ENCODE data around the gene PPP4R2. TPM values are rescaled to one million over a fixed set of nuclear protein-coding genes. Genes with fewer than 3 reads are reported as not detected.
A peak's percentile ranks its signal among the peaks of the same experiment; 100 is the strongest.

PPP4R2 gene
- total and polyA plus RNA-seq, 9 of the 15 experiments (the other 6 are each of a cell fraction or from before 2014, with no cell fraction given) = 11.0 to 49.6 (median 31.6) TPM

DNA sequence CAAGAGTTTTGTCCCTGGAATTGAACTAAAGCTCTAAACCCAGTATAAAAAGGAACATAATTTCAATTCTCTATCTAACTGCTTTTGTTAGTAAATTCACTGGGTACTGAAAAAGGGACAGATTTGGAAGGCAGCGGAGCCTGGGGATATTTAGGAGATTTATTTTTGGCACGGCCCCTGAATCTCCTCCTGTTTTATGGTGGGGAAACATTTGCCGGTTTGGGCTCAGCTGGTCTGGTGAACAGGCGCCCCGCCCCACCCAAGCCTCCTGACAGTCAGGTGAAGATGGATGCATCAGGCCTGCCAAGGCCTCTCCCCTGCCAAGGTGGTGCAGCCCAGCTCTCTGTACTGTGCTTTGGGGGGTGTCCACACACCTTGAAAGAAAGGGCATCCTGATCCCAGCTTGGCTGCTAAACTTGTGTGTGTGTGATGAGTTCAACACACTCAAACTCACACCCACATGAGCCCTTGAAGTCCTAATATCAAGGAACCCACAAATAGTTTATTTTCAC, 111.1 kb downstream of the PPP4R2 start (continued):
- TF ChIP-seq ZNF175 (CRISPR knock-in tag; IDR thresholded peaks at IDR 0.05; ENCODE audit: low read depth) (no peak), ZNF282 (CRISPR knock-in tag; IDR thresholded peaks at IDR 0.05) (no peak), ESRRB (CRISPR knock-in tag; IDR thresholded peaks at IDR 0.05; ENCODE audit: borderline replicate concordance) (no peak), ZNF146 (CRISPR knock-in tag; IDR thresholded peaks at IDR 0.05; ENCODE audit: unreplicated experiment) (no peak)
- TF ChIP-seq, protein P1, sequence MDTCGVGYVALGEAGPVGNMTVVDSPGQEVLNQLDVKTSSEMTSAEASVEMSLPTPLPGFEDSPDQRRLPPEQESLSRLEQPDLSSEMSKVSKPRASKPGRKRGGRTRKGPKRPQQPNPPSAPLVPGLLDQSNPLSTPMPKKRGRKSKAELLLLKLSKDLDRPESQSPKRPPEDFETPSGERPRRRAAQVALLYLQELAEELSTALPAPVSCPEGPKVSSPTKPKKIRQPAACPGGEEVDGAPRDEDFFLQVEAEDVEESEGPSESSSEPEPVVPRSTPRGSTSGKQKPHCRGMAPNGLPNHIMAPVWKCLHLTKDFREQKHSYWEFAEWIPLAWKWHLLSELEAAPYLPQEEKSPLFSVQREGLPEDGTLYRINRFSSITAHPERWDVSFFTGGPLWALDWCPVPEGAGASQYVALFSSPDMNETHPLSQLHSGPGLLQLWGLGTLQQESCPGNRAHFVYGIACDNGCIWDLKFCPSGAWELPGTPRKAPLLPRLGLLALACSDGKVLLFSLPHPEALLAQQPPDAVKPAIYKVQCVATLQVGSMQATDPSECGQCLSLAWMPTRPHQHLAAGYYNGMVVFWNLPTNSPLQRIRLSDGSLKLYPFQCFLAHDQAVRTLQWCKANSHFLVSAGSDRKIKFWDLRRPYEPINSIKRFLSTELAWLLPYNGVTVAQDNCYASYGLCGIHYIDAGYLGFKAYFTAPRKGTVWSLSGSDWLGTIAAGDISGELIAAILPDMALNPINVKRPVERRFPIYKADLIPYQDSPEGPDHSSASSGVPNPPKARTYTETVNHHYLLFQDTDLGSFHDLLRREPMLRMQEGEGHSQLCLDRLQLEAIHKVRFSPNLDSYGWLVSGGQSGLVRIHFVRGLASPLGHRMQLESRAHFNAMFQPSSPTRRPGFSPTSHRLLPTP (IDR thresholded peaks at IDR 0.05; ENCODE audit: borderline replicate concordance, extremely low read depth, insufficient read length) = no peak

DNA sequence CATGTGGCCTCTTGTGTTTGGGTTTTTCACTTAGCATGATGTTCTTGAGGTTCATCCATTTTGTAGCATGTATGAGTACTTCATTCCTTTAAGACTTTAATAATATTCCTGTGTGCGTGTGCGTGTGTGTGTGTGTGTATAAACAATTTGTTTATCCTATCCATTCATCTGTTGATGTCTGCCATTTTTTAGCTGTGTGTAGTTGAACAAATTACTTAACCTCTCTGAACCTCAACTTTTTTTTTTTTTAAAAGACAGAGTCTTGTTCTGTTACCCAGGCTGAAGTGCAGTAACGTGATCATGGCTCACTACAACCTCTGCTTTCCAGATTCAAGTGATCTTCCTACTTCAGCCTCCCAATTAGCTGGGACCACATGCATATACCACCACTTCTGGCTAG, 112.1 kb downstream of the PPP4R2 start:
- DNase-seq (ENCODE audit: extremely low read depth in 1 of 4, low spot score in 3 of 4) = no peak
- in situ Hi-C loops (cut with MboI) = loop anchor here (10.0 kb wide), 1 partner anchor 396 kb away; no protein-coding TSS in a partner anchor
- Histone ChIP-seq H3K36me3 (ENCODE audit: control insufficient read depth, insufficient read depth, low read length) (no peaks in the 10 kb centered on the region), H3K9ac (ENCODE audit: insufficient read depth in 1 of 2, low read depth in 2 of 2, low read length in 2 of 2) (no peak overlapping the region), H3K79me2 (ENCODE audit: control insufficient read depth, insufficient read depth, low read length) (no peaks in the 10 kb centered on the region), H3K27me3 (ENCODE audit: control insufficient read depth in 2 of 2, insufficient read depth in 2 of 2, low read length in 2 of 2) (peaks cover 0 to 31% of the 10 kb centered on the region in 2 experiments; a peak in 3 of 5 replicates), H3K4me2 (ENCODE audit: insufficient read depth, low read length) (no peak overlapping the region), H2AFZ (ENCODE audit: low read depth, low read length) (no peak overlapping the region), H3K9me3 (replicated peaks; ENCODE audit: control insufficient read depth, insufficient read depth, low read depth, low read length) (no peaks in the 10 kb centered on the region), H3K9me1 (ENCODE audit: control insufficient read depth, insufficient read depth, low read length) (no peaks in the 10 kb centered on the region), H3K4me1 (replicated peaks in 1 of 2; ENCODE audit: control insufficient read depth in 2 of 2, insufficient read depth in 2 of 2, low read length in 2 of 2) (no peaks in the 10 kb centered on the region; a peak in 1 of 5 replicates), H4K20me1 (replicated peaks; ENCODE audit: control insufficient read depth, insufficient read depth, low read length) (no peaks in the 10 kb centered on the region), H3K4me3 (no peak overlapping the region), H3K27ac (ENCODE audit: extremely low read depth, low read depth, low read length) (no peak overlapping the region)
- ATAC-seq = no peak
- no peak for FAIRE-seq
- intact Hi-C loops (cut with micrococcal nuclease) = loop anchor here (10.0 kb wide), 3 partner anchors 66 to 186 kb away; no protein-coding TSS in a partner anchor
- ChIA-PET CTCF (ENCODE audit: low intra/inter-chr PET ratio) (no interaction called here), POLR2A (interaction anchor here (0.6 kb wide), 1 partner anchor 1198 kb away, joined by 3 read pairs; no protein-coding TSS in a partner anchor)
- no TSS peak for BruUV-seq (replicated peaks)
- 6% methylated on average over 3 of the region's 3 CpGs for WGBS (ENCODE audit: insufficient coverage, low coverage, missing lambda C conversion rate)
- TF ChIP-seq, protein P2, sequence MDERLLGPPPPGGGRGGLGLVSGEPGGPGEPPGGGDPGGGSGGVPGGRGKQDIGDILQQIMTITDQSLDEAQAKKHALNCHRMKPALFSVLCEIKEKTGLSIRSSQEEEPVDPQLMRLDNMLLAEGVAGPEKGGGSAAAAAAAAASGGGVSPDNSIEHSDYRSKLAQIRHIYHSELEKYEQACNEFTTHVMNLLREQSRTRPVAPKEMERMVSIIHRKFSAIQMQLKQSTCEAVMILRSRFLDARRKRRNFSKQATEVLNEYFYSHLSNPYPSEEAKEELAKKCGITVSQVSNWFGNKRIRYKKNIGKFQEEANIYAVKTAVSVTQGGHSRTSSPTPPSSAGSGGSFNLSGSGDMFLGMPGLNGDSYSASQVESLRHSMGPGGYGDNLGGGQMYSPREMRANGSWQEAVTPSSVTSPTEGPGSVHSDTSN (CRISPR knock-in tag; IDR thresholded peaks at IDR 0.05; ENCODE audit: low read depth) = no peak
- TF ChIP-seq, protein P2 (tag; conservative IDR thresholded peaks at IDR 0.05; ENCODE audit: low read depth) = no peak
- TF ChIP-seq BCOR (IDR thresholded peaks at IDR 0.05) (peak; percentile 66), MCM7 (IDR thresholded peaks at IDR 0.05) (no peak), MED1 (CRISPR knock-in tag; IDR thresholded peaks at IDR 0.05; ENCODE audit: borderline replicate concordance) (no peak), ZBTB1 (CRISPR knock-in tag; IDR thresholded peaks at IDR 0.05; ENCODE audit: borderline replicate concordance, low read depth) (no peak), BHLHE40 (IDR thresholded peaks at IDR 0.05; ENCODE audit: low read length) (no peak)
- TF ChIP-seq, protein P3, sequence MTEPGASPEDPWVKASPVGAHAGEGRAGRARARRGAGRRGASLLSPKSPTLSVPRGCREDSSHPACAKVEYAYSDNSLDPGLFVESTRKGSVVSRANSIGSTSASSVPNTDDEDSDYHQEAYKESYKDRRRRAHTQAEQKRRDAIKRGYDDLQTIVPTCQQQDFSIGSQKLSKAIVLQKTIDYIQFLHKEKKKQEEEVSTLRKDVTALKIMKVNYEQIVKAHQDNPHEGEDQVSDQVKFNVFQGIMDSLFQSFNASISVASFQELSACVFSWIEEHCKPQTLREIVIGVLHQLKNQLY (CRISPR knock-in tag; conservative IDR thresholded peaks at IDR 0.05) = no peak
- TF ChIP-seq, protein P4, sequence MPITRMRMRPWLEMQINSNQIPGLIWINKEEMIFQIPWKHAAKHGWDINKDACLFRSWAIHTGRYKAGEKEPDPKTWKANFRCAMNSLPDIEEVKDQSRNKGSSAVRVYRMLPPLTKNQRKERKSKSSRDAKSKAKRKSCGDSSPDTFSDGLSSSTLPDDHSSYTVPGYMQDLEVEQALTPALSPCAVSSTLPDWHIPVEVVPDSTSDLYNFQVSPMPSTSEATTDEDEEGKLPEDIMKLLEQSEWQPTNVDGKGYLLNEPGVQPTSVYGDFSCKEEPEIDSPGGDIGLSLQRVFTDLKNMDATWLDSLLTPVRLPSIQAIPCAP (CRISPR knock-in tag; IDR thresholded peaks at IDR 0.05; ENCODE audit: borderline replicate concordance) = no peak
